Panc1 (cell line): Measurements from ENCODE around the gene LANCL2. TPM values are rescaled to one million over a fixed set of nuclear protein-coding genes. Genes with fewer than 3 reads are reported as not detected.

Experiments used
- ATAC-seq: fragments of 200-7000 bp; cut with Tn5 transposase; 2 replicates; pipeline ENCODE4 v1.9.1; 2020; ENCODE audit warnings: mild to moderate bottlenecking, moderate library complexity
- BruUV-seq: library from RNA; stranded (reverse); fragments of 400-500 nt; replicated peaks from 2 replicates; lab custom pipeline; 2021; lab: Mats Ljungman, UMichigan
- CTCF ChIA-PET: fragments of 300-600 bp; sonication (Branson Sonifier 250); formaldehyde crosslinking; loops from one replicate; lab custom pipeline; 2022; ENCODE audit warnings: antibody characterized with exemption; lab: Charles Lee
- POLR2A ChIA-PET: fragments of 300-600 bp; sonication (Branson Sonifier 250); formaldehyde crosslinking; loops from one replicate; lab custom pipeline; 2022; ENCODE audit warnings: antibody characterized with exemption; lab: Charles Lee
- DNase-seq: peaks from one replicate; pipeline ENCODE4 v3.0.0-alpha.2; 2010; ENCODE audit warnings: low read depth, low spot score
- H3K27ac ChIP-seq: 2 replicates; pipeline ENCODE4 v1.5.1; 2011; ENCODE audit warnings: mild to moderate bottlenecking, low read length, inconsistent platforms
- H3K27me3 ChIP-seq: fragments of 200-500 bp; sonication (Bioruptor generic); 2 replicates; pipeline ENCODE4 v1.6.0; 2014; ENCODE audit warnings: low read length, inconsistent platforms; ENCODE audit not compliant: control insufficient read depth, insufficient read depth
- H3K36me3 ChIP-seq: fragments of 200-500 bp; sonication (Bioruptor generic); 2 replicates; pipeline ENCODE4 v1.5.1; 2014; ENCODE audit warnings: inconsistent platforms, mild to moderate bottlenecking, low read length, moderate library complexity; ENCODE audit not compliant: control insufficient read depth, insufficient read depth
- H3K4me1 ChIP-seq: 2 replicates; pipeline ENCODE4 v1.5.1; 2011; ENCODE audit warnings: inconsistent platforms, mild to moderate bottlenecking, low read length, moderate library complexity; ENCODE audit not compliant: control insufficient read depth, insufficient read depth
- H3K4me3 ChIP-seq, 2 experiments: 2 replicates each; pipeline ENCODE4 v1.5.1; 2011 to 2012; ENCODE audit warnings: low read depth in 2 of 2, low read length in 2 of 2, mild to moderate bottlenecking in 2 of 2, inconsistent platforms in 1 of 2, moderate library complexity in 1 of 2
- H3K9me3 ChIP-seq: fragments of 200-500 bp; sonication (Bioruptor generic); 2 replicates; pipeline ENCODE4 v1.5.1; 2014; ENCODE audit warnings: low read depth, mild to moderate bottlenecking, inconsistent platforms, low read length, moderate library complexity; ENCODE audit not compliant: control insufficient read depth, insufficient read depth
- CTCF ChIP-seq: fragments of 450-650 bp; IDR thresholded peaks from 2 replicates; pipeline ENCODE4 v1.5.1; 2017; ENCODE audit warnings: mild to moderate bottlenecking
- POLR2AphosphoS5 ChIP-seq: IDR thresholded peaks from 2 replicates; pipeline ENCODE4 v1.6.1; 2012; ENCODE audit warnings: mild to moderate bottlenecking, low read depth, low read length, moderate library complexity
- REST ChIP-seq, 2 experiments: IDR thresholded peaks; 2 replicates each; pipeline ENCODE4 v1.6.1; 2011 to 2012; ENCODE audit warnings: low read depth in 2 of 2, control low read depth in 1 of 2, low read length in 1 of 2, mild to moderate bottlenecking in 1 of 2, moderate library complexity in 1 of 2; ENCODE audit not compliant: insufficient read depth in 1 of 2
- SIN3A ChIP-seq: IDR thresholded peaks from 2 replicates; pipeline ENCODE4 v1.6.1; 2012; ENCODE audit warnings: low read depth, mild to moderate bottlenecking, low read length, moderate library complexity, borderline replicate concordance; ENCODE audit not compliant: insufficient read depth
- TCF7L2 ChIP-seq: IDR thresholded peaks from 2 replicates; pipeline ENCODE4 v1.6.1; 2011; ENCODE audit warnings: mild to moderate bottlenecking, low read depth, low read length, inconsistent platforms
- in situ Hi-C: cut with HindIII; loops from 2 replicates; pipeline ENCODE4 v1.10.0; 2016; ENCODE audit warnings: low sequenced_read_pairs, low pct_unique_long_range_greater_than_20kb
- intact Hi-C: fragments of 100-400 bp; cut with micrococcal nuclease; formaldehyde crosslinking; loops from one replicate; pipeline ENCODE4 v1.10.0; 2022; ENCODE audit not compliant: unreplicated experiment
- total RNA-seq: library from RNA; stranded (reverse); gene quantifications from one replicate; pipeline ENCODE4 v1.2.1, GENCODE V29; 2021; ENCODE audit not compliant: unreplicated experiment

LANCL2 gene
- total RNA-seq, 1 experiment from 2014 or later = 30.6 TPM

GRCh38 chr7:55476852-55477780, 112.0 kb downstream of the LANCL2 start:
- no peaks in the 10 kb centered on the region for H3K27me3 ChIP-seq
- in situ Hi-C loops (no loop called here), intact Hi-C loops (no loop called here)
- H3K27ac ChIP-seq = no peak overlapping the region
- POLR2A ChIA-PET = no interaction called here
- DNase-seq (no peak), ATAC-seq (no peak)
- TF ChIP-seq POLR2AphosphoS5 = no peak
- TF ChIP-seq CTCF = no peak
- TF ChIP-seq REST (IDR thresholded peaks at IDR 0.05; ENCODE audit: insufficient read depth in 1 of 2, low read depth in 2 of 2, low read length in 1 of 2) = no peak
- TF ChIP-seq SIN3A = no peak
- TF ChIP-seq TCF7L2 = no peak
- H3K36me3 ChIP-seq = no peaks in the 10 kb centered on the region
- CTCF ChIA-PET = no interaction called here
- H3K4me3 ChIP-seq = no peak overlapping the region
- BruUV-seq = no TSS peak
- H3K9me3 ChIP-seq = no peaks in the 10 kb centered on the region
- no peaks in the 10 kb centered on the region for H3K4me1 ChIP-seq

GRCh38 chr7:55477781-55478374, 112.7 kb downstream of the LANCL2 start:
- Histone ChIP-seq H3K27ac (no peak overlapping the region), H3K4me3 (no peak overlapping the region), H3K4me1 (no peaks in the 10 kb centered on the region), H3K27me3 (no peaks in the 10 kb centered on the region), H3K9me3 (no peaks in the 10 kb centered on the region), H3K36me3 (no peaks in the 10 kb centered on the region)
- DNase-seq (no peak), ATAC-seq (no peak)
- CTCF ChIA-PET = no interaction called here
- no TSS peak for BruUV-seq
- in situ Hi-C loops (no loop called here), intact Hi-C loops (no loop called here)
- TF ChIP-seq SIN3A (no peak), POLR2AphosphoS5 (no peak), TCF7L2 (no peak)
- POLR2A ChIA-PET = no interaction called here
